ENCODE data around the gene CBX1. TPM values are rescaled to one million over a fixed set of nuclear protein-coding genes. Genes with fewer than 3 reads are reported as not detected.
"Not testable (repeated sequence)": the region's sequence is repeated elsewhere in the genome, so short reads cannot be mapped to it uniquely, and the experiment has no call there.

CBX1 gene
- total and polyA plus RNA-seq, 2 of the 13 experiments (the other 11 are each of a cell fraction or from before 2014, with no cell fraction given), result 17.8 to 108 TPM

GRCh38 chr17:48074322-48075081 is 26.8 kb downstream of the CBX1 start (continued):
- TF ChIP-seq, protein P1, sequence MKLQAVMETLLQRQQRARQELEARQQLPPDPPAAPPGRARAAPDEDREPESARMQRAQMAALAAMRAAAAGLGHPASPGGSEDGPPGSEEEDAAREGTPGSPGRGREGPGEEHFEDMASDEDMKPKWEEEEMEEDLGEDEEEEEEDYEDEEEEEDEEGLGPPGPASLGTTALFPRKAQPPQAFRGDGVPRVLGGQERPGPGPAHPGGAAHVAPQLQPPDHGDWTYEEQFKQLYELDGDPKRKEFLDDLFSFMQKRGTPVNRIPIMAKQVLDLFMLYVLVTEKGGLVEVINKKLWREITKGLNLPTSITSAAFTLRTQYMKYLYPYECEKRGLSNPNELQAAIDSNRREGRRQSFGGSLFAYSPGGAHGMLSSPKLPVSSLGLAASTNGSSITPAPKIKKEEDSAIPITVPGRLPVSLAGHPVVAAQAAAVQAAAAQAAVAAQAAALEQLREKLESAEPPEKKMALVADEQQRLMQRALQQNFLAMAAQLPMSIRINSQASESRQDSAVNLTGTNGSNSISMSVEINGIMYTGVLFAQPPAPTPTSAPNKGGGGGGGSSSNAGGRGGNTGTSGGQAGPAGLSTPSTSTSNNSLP (IDR thresholded peaks at IDR 0.05; ENCODE audit: low read depth, low read length), result peak; percentile 56; the same call in 1 of the 2 replicates
- TF ChIP-seq MAFF (IDR thresholded peaks at IDR 0.05; ENCODE audit: low read depth, low read length), result peak; percentile 29; the same call in 1 of the 2 replicates
- peak; percentile 36 for TF ChIP-seq TEAD3 (CRISPR knock-in tag; optimal IDR thresholded peaks at IDR 0.05; ENCODE audit: borderline replicate concordance)
- TF ChIP-seq, protein P2, sequence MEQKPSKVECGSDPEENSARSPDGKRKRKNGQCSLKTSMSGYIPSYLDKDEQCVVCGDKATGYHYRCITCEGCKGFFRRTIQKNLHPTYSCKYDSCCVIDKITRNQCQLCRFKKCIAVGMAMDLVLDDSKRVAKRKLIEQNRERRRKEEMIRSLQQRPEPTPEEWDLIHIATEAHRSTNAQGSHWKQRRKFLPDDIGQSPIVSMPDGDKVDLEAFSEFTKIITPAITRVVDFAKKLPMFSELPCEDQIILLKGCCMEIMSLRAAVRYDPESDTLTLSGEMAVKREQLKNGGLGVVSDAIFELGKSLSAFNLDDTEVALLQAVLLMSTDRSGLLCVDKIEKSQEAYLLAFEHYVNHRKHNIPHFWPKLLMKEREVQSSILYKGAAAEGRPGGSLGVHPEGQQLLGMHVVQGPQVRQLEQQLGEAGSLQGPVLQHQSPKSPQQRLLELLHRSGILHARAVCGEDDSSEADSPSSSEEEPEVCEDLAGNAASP (CRISPR knock-in tag; IDR thresholded peaks at IDR 0.05; ENCODE audit: borderline replicate concordance), result peak; percentile 37; the same call in 1 of the 2 replicates
- peak; percentile 55; the same call in 1 of the 2 replicates for TF ChIP-seq ZSCAN9 (CRISPR knock-in tag; IDR thresholded peaks at IDR 0.05; ENCODE audit: borderline replicate concordance)
- 0 out of 2 replicates have a peak, but pooled peaks have one; percentile 32 for TF ChIP-seq KAT8 (CRISPR knock-in tag; IDR thresholded peaks at IDR 0.05)
- TF ChIP-seq SIX1 (CRISPR knock-in tag; IDR thresholded peaks at IDR 0.05; ENCODE audit: borderline replicate concordance), result 0 out of 2 replicates have a peak, but pooled peaks have one; percentile 22
- no peak for TF ChIP-seq ZBTB20 (CRISPR knock-in tag; IDR thresholded peaks at IDR 0.05; ENCODE audit: borderline replicate concordance, low read depth)
- peak; percentile 53; the same call in 1 of the 2 replicates for TF ChIP-seq ZKSCAN8 (CRISPR knock-in tag; IDR thresholded peaks at IDR 0.05; ENCODE audit: borderline replicate concordance)
- TF ChIP-seq MIXL1 (CRISPR knock-in tag; IDR thresholded peaks at IDR 0.05), result peak; percentile 58; the same call in 1 of the 2 replicates
- TF ChIP-seq TSC22D2 (CRISPR knock-in tag; IDR thresholded peaks at IDR 0.05; ENCODE audit: borderline replicate concordance), result 0 out of 2 replicates have a peak, but pooled peaks have one; percentile 44
- no peak for TF ChIP-seq HIVEP1 (CRISPR knock-in tag; IDR thresholded peaks at IDR 0.05)
- TF ChIP-seq, protein P3, sequence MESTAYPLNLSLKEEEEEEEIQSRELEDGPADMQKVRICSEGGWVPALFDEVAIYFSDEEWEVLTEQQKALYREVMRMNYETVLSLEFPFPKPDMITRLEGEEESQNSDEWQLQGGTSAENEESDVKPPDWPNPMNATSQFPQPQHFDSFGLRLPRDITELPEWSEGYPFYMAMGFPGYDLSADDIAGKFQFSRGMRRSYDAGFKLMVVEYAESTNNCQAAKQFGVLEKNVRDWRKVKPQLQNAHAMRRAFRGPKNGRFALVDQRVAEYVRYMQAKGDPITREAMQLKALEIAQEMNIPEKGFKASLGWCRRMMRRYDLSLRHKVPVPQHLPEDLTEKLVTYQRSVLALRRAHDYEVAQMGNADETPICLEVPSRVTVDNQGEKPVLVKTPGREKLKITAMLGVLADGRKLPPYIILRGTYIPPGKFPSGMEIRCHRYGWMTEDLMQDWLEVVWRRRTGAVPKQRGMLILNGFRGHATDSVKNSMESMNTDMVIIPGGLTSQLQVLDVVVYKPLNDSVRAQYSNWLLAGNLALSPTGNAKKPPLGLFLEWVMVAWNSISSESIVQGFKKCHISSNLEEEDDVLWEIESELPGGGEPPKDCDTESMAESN (CRISPR knock-in tag; conservative IDR thresholded peaks at IDR 0.05), result 0 out of 2 replicates have a peak, but pooled peaks have one; percentile 37

DNA sequence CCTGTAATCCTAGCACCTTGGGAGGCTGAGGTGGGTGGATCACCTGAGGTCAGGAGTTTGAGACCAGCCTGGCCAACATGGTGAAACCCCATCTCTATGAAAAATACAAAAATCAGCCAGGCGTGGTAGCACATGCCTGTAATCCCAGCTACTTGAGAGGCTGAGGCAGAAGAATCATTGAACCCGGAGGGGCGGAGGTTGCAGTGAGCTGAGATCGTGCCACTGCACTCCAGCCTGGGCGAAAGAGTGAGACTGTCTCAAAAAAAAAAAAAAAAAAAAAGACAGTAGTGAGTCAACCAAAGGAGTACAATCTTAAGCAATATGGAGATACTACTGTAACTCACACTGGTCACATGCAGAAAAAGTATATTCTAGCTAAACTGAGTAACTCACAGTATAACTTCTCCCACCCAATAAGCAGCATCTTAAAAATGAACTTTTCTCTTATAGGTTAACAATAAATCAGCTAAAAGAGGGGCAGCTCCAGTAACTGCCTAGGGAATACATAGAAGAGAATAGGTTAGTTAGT is 27.6 kb downstream of the CBX1 start:
- CTCF ChIA-PET (ENCODE audit: low intra/inter-chr PET ratio, low total read pairs), result interaction anchor here (1.2 to 5.4 kb wide), 4 partner anchors 25 to 63 kb away, joined by 4 to 127 read pairs (median 13); partner anchors contain the start of genes COPZ2 and NFE2L1
- H3K4me2 ChIP-seq (ENCODE audit: low read depth, low read length); H2AFZ ChIP-seq (ENCODE audit: low read length); BruUV-seq (replicated peaks); H3K9ac ChIP-seq (ENCODE audit: insufficient read depth, low read depth, low read length); DNase-seq (ENCODE audit: low spot score); H3K9me3 ChIP-seq (ENCODE audit: low read length); H3K27ac ChIP-seq (ENCODE audit: extremely low read length, insufficient read depth, low read length); H3K79me2 ChIP-seq (ENCODE audit: insufficient read depth, low read length); H3K4me3 ChIP-seq (replicated peaks in 1 of 3; ENCODE audit: insufficient read depth in 1 of 3, low read depth in 2 of 3, low read length in 3 of 3); H4K20me1 ChIP-seq (ENCODE audit: insufficient read depth, low read length); FAIRE-seq; H3K27me3 ChIP-seq (ENCODE audit: control insufficient read depth in 1 of 2, insufficient read depth in 2 of 2, low read length in 2 of 2); ATAC-seq: not testable (repeated sequence)
- POLR2A ChIA-PET, result interaction anchor here (3.4 kb wide), 1 partner anchor 25 kb away, joined by 15 read pairs; the partner anchor contains the start of gene NFE2L1
- H3K4me1 ChIP-seq (ENCODE audit: insufficient read depth, low read length), result peaks cover 12% of the 10 kb centered on the region
- intact Hi-C loops (cut with micrococcal nuclease; ENCODE audit: unreplicated experiment), result loop anchor here (1.0 to 2.0 kb wide), 3 partner anchors 21 to 48 kb away; partner anchors contain the start of gene COPZ2
- peaks cover 12 to 48% of the 10 kb centered on the region in 2 experiments for H3K36me3 ChIP-seq (replicated peaks in 1 of 2; ENCODE audit: control insufficient read depth in 1 of 2, insufficient read depth in 2 of 2, low read length in 2 of 2)
- 94% methylated on average over 5 of the region's 5 CpGs for WGBS (ENCODE audit: low lambda C conversion rate)
- in situ Hi-C loops (cut with HindIII; ENCODE audit: extremely low pct_ligation_motif_present, low pct_unique_long_range_greater_than_20kb), result loop anchor here (5.0 kb wide), 1 partner anchor 46 kb away; no protein-coding TSS in a partner anchor
